CD4-positive, CD25-positive, alpha-beta regulatory T cell (primary cell): ENCODE results near the gene B4GALT4. TPM values are rescaled to one million over a fixed set of nuclear protein-coding genes. Genes with fewer than 3 reads are reported as not detected.
"Not testable (repeated sequence)": the region's sequence is repeated elsewhere in the genome, so short reads cannot be mapped to it uniquely, and the experiment has no call there.

Source experiments
- ATAC-seq, 2 donors: fragments of 150-1000 bp; cut with Tn5 transposase; one replicate each; pipeline ENCODE4 v1.10.0; 2021; ENCODE audit warnings: low read depth in 2 of 2, moderate number of reproducible peaks in 2 of 2, moderate library complexity in 1 of 2
- DNase-seq, 3 donors: peaks; one replicate each; pipeline versions ENCODE4 v3.0.0 to v3.0.0-alpha.2; 2012 to 2022; ENCODE audit warnings: mixed read lengths in 1 of 3
- H3K27ac ChIP-seq: one replicate; pipeline ENCODE4 v1.7.0; 2013; ENCODE audit warnings: mild to moderate bottlenecking, low read length; ENCODE audit not compliant: insufficient read depth, poor library complexity, severe bottlenecking
- H3K27me3 ChIP-seq: one replicate; pipeline ENCODE4 v1.7.0; 2013; ENCODE audit warnings: low read length; ENCODE audit not compliant: control insufficient read depth, insufficient read depth
- H3K36me3 ChIP-seq: one replicate; pipeline ENCODE4 v1.7.0; 2013; ENCODE audit warnings: mild to moderate bottlenecking, low read length, moderate library complexity; ENCODE audit not compliant: control insufficient read depth, insufficient read depth
- H3K4me1 ChIP-seq: 2 replicates; pipeline ENCODE4 v1.7.0; 2013; ENCODE audit warnings: mild to moderate bottlenecking, low read length; ENCODE audit not compliant: insufficient read depth, control insufficient read depth, poor library complexity, severe bottlenecking
- H3K4me3 ChIP-seq: one replicate; pipeline ENCODE4 v1.7.0; 2013; ENCODE audit warnings: low read depth, mild to moderate bottlenecking, low read length, moderate library complexity
- H3K9me3 ChIP-seq, 2 experiments: 1 replicate in 1 of 2; 2 replicates in 1 of 2; pipeline ENCODE4 v1.7.0; 2013; ENCODE audit warnings: low read length in 2 of 2, mild to moderate bottlenecking in 1 of 2, moderate library complexity in 1 of 2; ENCODE audit not compliant: control insufficient read depth in 2 of 2
- H3K27ac Mint-ChIP-seq, 3 donors: one replicate each; pipeline ENCODE4 v1.8.0; 2020 to 2022; ENCODE audit warnings: mild to moderate bottlenecking in 3 of 3, mixed read lengths in 3 of 3, moderate library complexity in 2 of 3
- H3K27me3 Mint-ChIP-seq: one replicate; pipeline ENCODE4 v1.8.0; 2022; ENCODE audit warnings: mild to moderate bottlenecking, mixed read lengths
- H3K36me3 Mint-ChIP-seq: one replicate; pipeline ENCODE4 v1.8.0; 2020; ENCODE audit warnings: mixed read lengths
- H3K4me1 Mint-ChIP-seq, 4 donors: one replicate each; pipeline ENCODE4 v1.8.0; 2020 to 2022; ENCODE audit warnings: mixed read lengths in 4 of 4, mild to moderate bottlenecking in 1 of 4
- H3K4me3 Mint-ChIP-seq, 4 donors: one replicate each; pipeline ENCODE4 v1.8.0; 2020 to 2022; ENCODE audit warnings: mild to moderate bottlenecking in 4 of 4, mixed read lengths in 4 of 4, moderate library complexity in 3 of 4
- H3K9me3 Mint-ChIP-seq, 7 donors: one replicate each; pipeline ENCODE4 v1.8.0; 2020 to 2022; ENCODE audit warnings: mixed read lengths in 7 of 7, mild to moderate bottlenecking in 3 of 7, moderate library complexity in 2 of 7
- polyA plus RNA-seq, 4 donors: library from polyadenylated mRNA; unstranded; fragments of 300-500 nt; fragmentation: Illumina TruSeq; gene quantifications; one replicate each; pipeline ENCODE4 v1.2.3, GENCODE V29; 2021
- total RNA-seq: library from RNA; stranded (reverse); gene quantifications from one replicate; pipeline ENCODE4 v1.2.3, GENCODE V29; 2022

B4GALT4 gene
- total and polyA plus RNA-seq, 5 donors from 2014 or later = 6.4 to 13.1 (median 7.3) TPM

DNA sequence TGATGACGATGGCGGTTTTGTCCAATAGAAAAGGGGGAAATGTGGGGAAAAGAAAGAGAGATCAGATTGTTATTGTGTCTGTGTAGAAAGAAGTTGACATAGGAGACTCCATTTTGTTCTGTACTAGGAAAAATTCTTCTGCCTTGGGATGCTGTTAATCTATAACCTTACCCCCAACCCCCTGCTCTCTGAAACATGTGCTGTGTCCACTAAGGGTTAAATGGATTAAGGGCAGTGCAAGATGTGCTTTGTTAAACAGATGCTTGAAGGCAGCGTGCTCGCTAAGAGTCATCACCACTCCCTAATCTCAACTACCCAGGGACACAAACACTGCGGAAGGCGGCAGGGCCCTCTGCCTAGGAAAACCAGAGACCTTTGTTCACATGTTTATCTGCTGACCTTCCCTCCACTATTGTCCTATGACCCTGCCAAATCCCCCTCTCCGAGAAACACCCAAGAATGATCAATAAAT lies 2.4 kb upstream of the B4GALT4 start:
- H3K4me1 ChIP-seq = peaks cover 29% of the 10 kb centered on the region
- H3K27ac Mint-ChIP-seq, ATAC-seq, H3K27me3 ChIP-seq, H3K4me3 Mint-ChIP-seq, H3K9me3 ChIP-seq, H3K27ac ChIP-seq, H3K36me3 Mint-ChIP-seq, DNase-seq, H3K36me3 ChIP-seq, H3K4me3 ChIP-seq: not testable (repeated sequence)
- H3K27me3 Mint-ChIP-seq = peaks cover 16% of the 10 kb centered on the region
- peaks cover 16 to 27% (median 19%) of the 10 kb centered on the region in 4 donors for H3K4me1 Mint-ChIP-seq
- H3K9me3 Mint-ChIP-seq = peaks cover 0 to 12% (median 8%) of the 10 kb centered on the region in 7 donors

DNA sequence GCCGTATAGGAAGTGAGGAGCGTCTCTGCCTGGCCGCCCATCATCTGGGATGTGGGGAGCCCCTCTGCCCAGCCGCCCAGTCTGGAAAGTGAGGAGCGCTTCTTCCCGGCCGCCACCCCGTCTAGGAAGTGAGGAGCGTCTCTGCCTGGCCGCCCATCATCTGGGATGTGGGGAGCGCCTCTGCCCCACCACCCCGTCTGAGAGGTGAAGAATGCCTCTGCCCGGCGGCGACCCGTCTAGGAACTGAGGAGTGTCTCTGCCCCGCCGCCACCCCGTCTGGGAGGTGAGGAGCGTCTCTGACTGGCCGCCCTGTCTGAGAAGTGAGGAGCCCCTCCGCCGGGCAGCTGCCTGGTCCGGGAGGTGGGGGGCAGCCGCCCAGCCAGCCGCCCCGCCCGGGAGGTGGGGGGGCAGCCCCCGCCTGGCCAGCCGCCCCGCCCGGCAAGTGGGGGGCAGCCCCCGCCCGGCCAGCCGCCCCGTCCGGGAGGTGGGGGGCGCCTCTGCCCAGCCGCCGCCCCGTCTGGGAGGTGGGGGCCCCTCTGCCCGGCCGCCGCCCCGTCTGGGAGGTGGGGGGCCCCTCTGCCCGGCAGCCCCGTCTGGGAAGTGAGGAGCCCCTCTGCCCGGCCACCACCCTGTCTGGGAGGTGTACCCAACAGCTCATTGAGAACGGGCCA lies 1.8 kb upstream of the B4GALT4 start:
- H3K9me3 ChIP-seq, H3K27me3 Mint-ChIP-seq, H3K27ac ChIP-seq, DNase-seq, H3K4me3 Mint-ChIP-seq, H3K36me3 ChIP-seq, H3K36me3 Mint-ChIP-seq, ATAC-seq, H3K27ac Mint-ChIP-seq, H3K9me3 Mint-ChIP-seq, H3K27me3 ChIP-seq, H3K4me3 ChIP-seq: not testable (repeated sequence)
- peaks cover 16 to 30% (median 20%) of the 10 kb centered on the region in 4 donors for H3K4me1 Mint-ChIP-seq
- H3K4me1 ChIP-seq = peaks cover 29% of the 10 kb centered on the region

GRCh38 chr3:119240101-119240590 lies 532 bp downstream of the B4GALT4 start:
- H3K36me3 Mint-ChIP-seq = peaks cover 16% of the 10 kb centered on the region
- H3K9me3 ChIP-seq = no peaks in the 10 kb centered on the region
- H3K4me3 Mint-ChIP-seq = peak overlapping the region; percentile 75 to 99 (median 90)
- H3K9me3 Mint-ChIP-seq = peaks cover 0 to 2% (median 0%) of the 10 kb centered on the region in 7 donors
- H3K27ac ChIP-seq = peak overlapping the region; percentile 75
- H3K36me3 ChIP-seq = peaks cover 17% of the 10 kb centered on the region
- H3K27me3 Mint-ChIP-seq = no peaks in the 10 kb centered on the region
- no peak for ATAC-seq
- peak overlapping the region; percentile 84 for H3K4me3 ChIP-seq
- peak overlapping the region; percentile 43 to 86 (median 81) for H3K27ac Mint-ChIP-seq
- DNase-seq = peak; percentile 10 to 46 (median 18)
- peaks cover 39% of the 10 kb centered on the region for H3K4me1 ChIP-seq
- no peaks in the 10 kb centered on the region for H3K27me3 ChIP-seq
- H3K4me1 Mint-ChIP-seq = peaks cover 24 to 54% (median 35%) of the 10 kb centered on the region in 4 donors

DNA sequence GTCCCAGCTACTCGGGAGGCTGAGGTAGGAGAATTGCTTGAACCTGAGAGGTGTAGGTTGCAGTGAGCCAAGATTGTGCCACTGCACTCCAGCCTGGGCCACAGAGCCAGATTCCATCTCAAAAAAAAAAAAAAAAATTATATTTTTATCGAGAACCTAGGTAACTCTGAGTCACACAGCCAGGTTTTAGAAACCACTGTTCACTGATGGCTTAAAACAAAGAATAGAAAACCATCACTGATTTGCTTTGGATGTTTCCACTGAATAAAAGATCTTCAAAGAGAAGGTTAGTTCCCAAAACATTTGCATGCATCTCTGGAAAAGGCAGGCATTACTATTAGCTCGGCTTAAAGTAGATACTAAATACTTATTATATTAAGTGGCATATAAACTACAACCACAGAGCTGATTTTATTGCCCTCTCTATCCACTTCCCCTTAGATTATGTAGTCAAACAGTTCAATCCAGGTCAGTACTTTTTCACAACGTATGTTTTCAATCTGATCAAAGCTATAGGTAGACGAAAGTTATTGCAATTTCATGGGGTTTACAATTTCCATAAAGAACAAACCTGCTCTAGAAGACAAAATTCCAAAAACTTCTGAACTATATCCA lies 1.4 kb downstream of the B4GALT4 start:
- peak overlapping the region; percentile 51 for H3K27ac ChIP-seq
- no peaks in the 10 kb centered on the region for H3K9me3 ChIP-seq
- peaks cover 39% of the 10 kb centered on the region for H3K4me1 ChIP-seq
- Mint-ChIP-seq H3K27me3 (no peaks in the 10 kb centered on the region), H3K4me1 (peaks cover 28 to 59% (median 41%) of the 10 kb centered on the region in 4 donors), H3K36me3 (peaks cover 24% of the 10 kb centered on the region), H3K9me3 (peaks cover 0 to 2% (median 0%) of the 10 kb centered on the region in 7 donors), H3K4me3 (peak overlapping the region; percentile 75 to 99 (median 90)), H3K27ac (peak overlapping the region; percentile 51 to 86 (median 80))
- peaks cover 19% of the 10 kb centered on the region for H3K36me3 ChIP-seq
- H3K27me3 ChIP-seq = no peaks in the 10 kb centered on the region
- H3K4me3 ChIP-seq = peak overlapping the region; percentile 84
- DNase-seq = peak in 1 of 3 donors; percentile 34
- no peak for ATAC-seq

DNA sequence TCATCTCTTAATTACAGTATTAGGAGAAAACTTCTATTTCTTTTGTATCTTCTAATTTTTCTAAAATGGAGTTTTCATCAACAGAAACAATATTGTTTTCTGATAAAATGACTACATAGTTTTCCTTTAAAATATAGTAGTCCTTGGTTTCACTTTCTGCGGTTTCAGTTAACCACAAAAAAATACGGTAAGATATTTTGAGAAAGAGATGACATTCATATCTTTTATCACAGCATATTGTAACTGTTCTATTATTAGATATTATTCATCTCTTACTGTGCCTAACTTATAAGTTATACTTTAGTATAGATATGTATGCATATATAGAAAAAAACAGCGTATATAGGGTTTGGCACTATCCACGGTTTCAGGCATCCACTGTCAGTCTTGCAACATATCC lies 2.3 kb downstream of the B4GALT4 start:
- H3K27me3 Mint-ChIP-seq = no peaks in the 10 kb centered on the region
- H3K9me3 Mint-ChIP-seq = peaks cover 0 to 2% (median 0%) of the 10 kb centered on the region in 7 donors
- no peaks in the 10 kb centered on the region for H3K27me3 ChIP-seq
- peak overlapping the region; percentile 51 for H3K27ac ChIP-seq
- peaks cover 39% of the 10 kb centered on the region for H3K4me1 ChIP-seq
- peaks cover 24% of the 10 kb centered on the region for H3K36me3 ChIP-seq
- H3K36me3 Mint-ChIP-seq = peaks cover 26% of the 10 kb centered on the region
- H3K4me3 Mint-ChIP-seq = peak overlapping the region; percentile 62 to 87 (median 74)
- ATAC-seq (no peak), DNase-seq (no peak)
- peaks cover 28 to 59% (median 44%) of the 10 kb centered on the region in 4 donors for H3K4me1 Mint-ChIP-seq
- H3K27ac Mint-ChIP-seq = no peak overlapping the region
- H3K9me3 ChIP-seq = no peaks in the 10 kb centered on the region
- H3K4me3 ChIP-seq = peak overlapping the region; percentile 38

GRCh38 chr3:119237299-119237698 lies 3.4 kb downstream of the B4GALT4 start:
- peaks cover 30 to 61% (median 47%) of the 10 kb centered on the region in 4 donors for H3K4me1 Mint-ChIP-seq
- Histone ChIP-seq H3K36me3 (peaks cover 30% of the 10 kb centered on the region), H3K4me3 (no peak overlapping the region), H3K27me3 (no peaks in the 10 kb centered on the region), H3K4me1 (peaks cover 39% of the 10 kb centered on the region), H3K27ac (no peak overlapping the region), H3K9me3 (no peaks in the 10 kb centered on the region)
- no peaks in the 10 kb centered on the region for H3K27me3 Mint-ChIP-seq
- ATAC-seq = no peak
- H3K9me3 Mint-ChIP-seq = peaks cover 0 to 2% (median 0%) of the 10 kb centered on the region in 7 donors
- no peak for DNase-seq
- H3K36me3 Mint-ChIP-seq = peaks cover 30% of the 10 kb centered on the region
- no peak overlapping the region for H3K27ac Mint-ChIP-seq
- H3K4me3 Mint-ChIP-seq = peak overlapping the region in 2 of 4 donors; percentile 47 to 87

DNA sequence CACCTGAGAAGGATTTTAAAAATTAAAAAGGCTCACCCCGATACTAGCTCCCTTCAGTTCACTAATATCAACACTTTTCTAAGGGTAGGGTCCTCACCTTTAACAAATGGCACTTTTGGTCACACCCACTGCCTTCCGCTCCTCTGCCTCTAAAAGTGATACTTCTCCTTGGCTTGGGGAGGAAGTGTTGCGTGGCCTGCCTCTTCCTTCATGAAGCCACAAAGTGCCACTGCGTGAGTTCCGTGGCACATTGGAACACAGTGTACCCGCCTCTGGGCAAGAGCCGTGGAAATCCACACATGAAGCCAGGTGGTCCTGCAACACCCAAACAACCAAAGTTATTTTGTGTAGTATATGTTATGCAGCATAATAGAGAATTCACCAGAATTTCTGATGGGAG lies 3.9 kb downstream of the B4GALT4 start:
- peaks cover 39% of the 10 kb centered on the region for H3K4me1 ChIP-seq
- DNase-seq (no peak), ATAC-seq (no peak)
- peaks cover 30% of the 10 kb centered on the region for H3K36me3 ChIP-seq
- H3K27ac ChIP-seq = no peak overlapping the region
- H3K9me3 Mint-ChIP-seq = peaks cover 0 to 2% (median 0%) of the 10 kb centered on the region in 7 donors
- no peak overlapping the region for H3K27ac Mint-ChIP-seq
- peak overlapping the region in 2 of 4 donors; percentile 72 to 87 for H3K4me3 Mint-ChIP-seq
- H3K27me3 ChIP-seq = no peaks in the 10 kb centered on the region
- no peaks in the 10 kb centered on the region for H3K27me3 Mint-ChIP-seq
- H3K36me3 Mint-ChIP-seq = peaks cover 30% of the 10 kb centered on the region
- peaks cover 34 to 65% (median 52%) of the 10 kb centered on the region in 4 donors for H3K4me1 Mint-ChIP-seq
- H3K4me3 ChIP-seq = no peak overlapping the region
- no peaks in the 10 kb centered on the region for H3K9me3 ChIP-seq
